COLO668 (cell line): ENCODE measurements around the gene SLC37A3.
"Not testable (repeated sequence)": the region's sequence is repeated elsewhere in the genome, so short reads cannot be mapped to it uniquely, and the experiment has no call there.

ENCODE experiments used
- DNase-seq: peaks from one replicate; lab custom pipeline; 2025; ENCODE audit not compliant: unreplicated experiment; lab: John Stamatoyannopoulos, UW

Gene SLC37A3

DNA sequence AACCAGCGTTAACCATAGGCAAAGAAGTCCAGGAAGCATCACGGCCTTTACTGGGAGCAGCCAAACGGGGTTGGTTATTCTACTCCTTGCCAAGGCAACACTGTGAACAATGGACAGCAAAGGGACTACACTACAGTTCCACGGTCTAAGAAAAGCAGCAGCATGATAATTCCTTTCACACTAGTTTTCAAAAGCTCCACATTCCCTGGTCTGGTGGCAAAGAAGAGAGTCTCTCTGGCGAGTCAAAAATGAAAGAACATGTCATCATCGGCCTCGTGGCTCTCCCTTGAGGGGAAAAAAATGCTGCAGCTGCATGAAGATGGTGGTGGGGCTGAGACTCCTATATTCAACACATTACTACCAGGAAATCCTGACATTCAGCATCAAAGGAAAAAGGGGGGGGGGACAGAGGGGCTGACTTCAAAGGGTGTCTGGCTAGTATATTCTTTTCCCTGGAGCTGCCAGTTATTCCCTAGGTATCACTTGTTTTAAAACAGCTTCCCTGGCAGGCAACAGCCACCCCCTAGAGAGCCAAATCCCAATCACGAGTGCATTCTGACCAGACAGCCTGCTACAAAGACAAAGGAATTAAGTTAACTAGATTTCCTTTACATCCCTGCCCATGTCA is 49.1 kb downstream of the SLC37A3 start:
- DNase-seq: no peak

GRCh38 chr7:140348161-140348849 is 50.0 kb downstream of the SLC37A3 start:
- no peak for DNase-seq

GRCh38 chr7:140347218-140347617 is 51.1 kb downstream of the SLC37A3 start:
- DNase-seq: no peak

DNA sequence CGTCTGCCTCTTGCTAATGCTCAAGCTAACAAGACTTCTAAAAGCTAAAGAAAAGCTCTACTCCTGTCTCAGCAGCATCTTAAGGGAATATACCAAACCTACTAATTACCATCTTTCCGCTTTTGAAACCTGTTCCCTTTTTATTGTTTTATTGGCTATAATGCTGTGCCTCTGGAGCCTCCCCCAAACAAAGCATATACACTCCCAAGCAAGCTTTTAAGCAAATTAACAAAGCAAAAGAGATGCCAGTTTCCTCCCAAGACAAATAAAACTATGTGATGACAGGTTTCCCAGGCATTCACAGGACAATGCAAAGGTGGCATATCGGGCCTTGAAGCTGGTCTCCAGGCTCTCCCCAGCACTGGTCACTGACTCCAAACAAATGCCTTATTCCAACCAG is 52.9 kb downstream of the SLC37A3 start:
- DNase-seq: no peak

- DNase-seq: peak; percentile 21
Observed at GRCh38 chr7:140342727-140343514, 55.4 kb downstream of the SLC37A3 start.

DNA sequence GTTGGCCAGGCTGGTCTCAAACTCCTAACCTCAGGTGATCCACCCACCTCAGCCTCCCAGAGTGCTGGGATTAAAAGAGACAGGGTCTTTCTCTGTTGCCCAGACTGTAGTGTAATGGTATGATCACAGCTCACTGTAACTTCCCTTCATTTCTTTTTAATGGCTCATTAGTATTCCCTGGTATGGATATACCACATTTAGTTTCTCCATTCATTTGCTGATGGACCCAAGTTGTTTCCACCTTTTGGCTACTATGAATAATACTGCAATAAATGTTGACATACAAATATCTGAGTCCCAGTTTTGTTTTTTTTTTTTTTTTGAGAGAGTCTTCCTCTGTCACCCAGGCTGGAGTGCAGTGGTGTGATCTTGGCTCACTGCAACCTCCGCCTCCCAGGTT is 59.4 kb downstream of the SLC37A3 start:
- not testable (repeated sequence) for DNase-seq

DNA sequence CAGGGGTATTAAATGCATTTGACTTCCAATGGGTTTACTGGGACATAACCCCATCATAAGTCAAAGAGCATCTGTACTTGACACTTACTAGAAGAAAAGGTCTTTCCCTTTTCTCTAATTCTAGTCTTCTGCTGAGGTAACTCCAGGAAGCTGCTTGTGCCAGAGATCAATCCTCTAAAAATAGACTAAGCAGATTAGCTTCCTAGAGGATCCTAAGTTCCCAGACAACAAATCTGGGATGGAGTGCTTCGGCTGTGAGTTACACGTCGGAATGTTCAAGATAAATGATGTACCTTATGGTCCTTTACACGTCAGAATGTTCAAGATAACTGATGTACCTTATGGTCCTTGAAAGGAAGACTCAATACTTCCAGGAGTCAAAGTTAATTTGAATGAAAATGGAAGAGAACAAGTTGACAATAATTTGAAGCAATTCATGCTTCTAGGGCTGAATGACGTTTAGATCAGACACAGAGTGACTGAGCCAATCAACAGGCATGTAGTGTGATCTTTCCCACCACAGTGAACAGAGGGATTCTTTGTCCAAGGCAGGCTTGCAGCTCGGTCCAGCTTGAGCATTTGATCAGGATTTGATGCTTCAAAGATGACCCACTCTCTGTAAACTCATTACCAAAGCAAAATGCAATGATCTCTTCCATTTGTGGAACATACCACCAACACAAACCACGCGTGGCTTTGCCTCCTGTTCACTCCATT is 63.8 kb downstream of the SLC37A3 start:
- no peak for DNase-seq

DNA sequence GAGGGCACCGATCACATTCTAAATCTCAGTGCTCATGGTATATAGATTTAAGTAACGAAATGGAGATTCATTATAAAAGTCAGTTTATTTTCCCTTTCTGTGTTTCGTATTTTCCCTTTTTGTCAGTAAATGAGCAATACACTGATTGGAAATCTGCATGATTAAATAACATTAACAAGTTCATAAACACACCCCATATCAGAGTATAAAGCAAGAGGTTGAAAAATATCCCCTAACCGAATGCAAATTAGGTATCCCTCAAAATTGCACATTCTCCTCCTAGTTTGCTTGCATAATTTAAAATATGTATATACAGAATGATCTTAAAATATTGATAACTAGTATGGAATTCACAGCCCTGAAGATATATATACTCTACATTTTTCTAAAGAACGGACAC is 64.6 kb downstream of the SLC37A3 start:
- no peak for DNase-seq

GRCh38 chr7:140333223-140333622 is 65.1 kb downstream of the SLC37A3 start:
- no peak for DNase-seq

DNA sequence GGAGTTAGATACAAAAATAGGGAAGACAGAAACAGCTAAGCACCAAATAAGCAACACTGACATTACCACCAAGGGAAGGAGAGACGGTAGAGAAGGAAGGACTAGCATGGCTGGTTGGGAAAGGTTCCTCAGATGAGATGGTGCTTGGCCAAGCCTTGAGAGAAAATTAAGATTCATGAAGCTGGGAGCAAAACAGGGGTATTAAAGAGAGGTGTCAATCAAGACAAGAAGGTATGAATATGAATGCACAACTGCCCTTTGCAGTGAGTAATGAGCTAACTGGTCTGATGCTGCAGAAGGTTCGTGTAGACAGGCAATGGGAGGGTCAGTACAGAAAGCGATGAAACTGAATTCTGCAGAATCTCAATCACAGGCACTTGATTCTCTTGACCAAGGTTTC is 67.7 kb downstream of the SLC37A3 start:
- DNase-seq: no peak

DNA sequence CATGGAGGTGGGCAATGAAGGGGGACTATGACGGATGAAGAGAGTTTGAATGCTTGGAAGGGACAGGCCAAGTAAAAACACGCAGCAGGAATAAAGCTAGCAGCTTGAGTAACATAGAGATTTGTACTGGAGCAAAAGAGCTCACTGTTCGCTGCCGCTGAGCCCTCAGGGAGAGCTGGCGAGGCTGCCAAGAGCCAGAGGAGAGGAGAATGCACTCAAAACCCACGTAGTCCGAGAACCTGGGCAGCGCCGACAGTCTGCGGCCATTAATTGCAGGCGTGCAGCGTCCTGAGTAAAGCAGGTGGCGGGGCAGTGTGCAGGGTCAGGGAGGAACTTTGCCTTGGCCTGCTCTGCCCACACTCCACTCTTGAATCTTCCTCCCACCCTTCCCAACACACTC is 68.2 kb downstream of the SLC37A3 start:
- DNase-seq: no peak

- DNase-seq: no peak
Observed at GRCh38 chr7:140327261-140327661, 71.1 kb downstream of the SLC37A3 start.

- peak; percentile 50 for DNase-seq
Observed at GRCh38 chr7:140326116-140326928, 72.0 kb downstream of the SLC37A3 start.

DNA sequence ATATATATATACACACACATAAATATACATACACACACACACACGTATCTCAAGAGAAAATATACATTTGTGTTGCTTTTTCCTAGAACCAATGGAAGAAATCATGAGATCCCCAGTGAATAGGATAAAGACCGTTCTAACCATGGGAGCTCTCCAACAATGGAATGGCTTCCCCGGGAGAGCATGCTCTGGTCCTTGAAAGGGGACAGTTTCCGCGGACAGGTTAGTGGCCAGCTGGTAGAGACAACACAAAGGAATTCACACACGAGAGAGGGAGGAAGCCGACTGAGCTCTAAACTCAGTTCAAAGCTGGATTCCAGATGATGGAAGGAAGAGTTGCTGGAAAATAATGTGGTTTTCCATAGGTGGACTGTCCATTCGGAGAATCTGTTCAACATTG is 72.7 kb downstream of the SLC37A3 start:
- DNase-seq: no peak

DNA sequence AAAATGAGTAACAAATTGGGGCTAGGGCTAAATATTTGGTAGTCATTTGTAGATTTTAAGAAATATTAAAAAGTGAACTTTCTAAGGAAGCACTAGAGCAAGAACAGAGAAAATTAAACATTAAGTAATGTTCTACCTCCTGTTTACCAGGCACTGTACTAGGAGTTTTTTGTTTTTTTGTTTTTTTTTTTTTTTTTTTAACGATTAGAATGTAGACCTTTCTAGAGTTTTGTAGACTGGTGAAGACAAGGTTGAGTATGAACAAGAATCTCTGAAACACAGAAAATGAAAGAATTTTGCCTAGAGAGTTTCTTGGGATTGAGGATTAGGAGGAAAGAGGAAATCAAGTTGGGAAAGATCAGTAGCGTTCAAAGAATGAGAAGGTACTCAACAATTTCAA is 73.6 kb downstream of the SLC37A3 start:
- no peak for DNase-seq

DNA sequence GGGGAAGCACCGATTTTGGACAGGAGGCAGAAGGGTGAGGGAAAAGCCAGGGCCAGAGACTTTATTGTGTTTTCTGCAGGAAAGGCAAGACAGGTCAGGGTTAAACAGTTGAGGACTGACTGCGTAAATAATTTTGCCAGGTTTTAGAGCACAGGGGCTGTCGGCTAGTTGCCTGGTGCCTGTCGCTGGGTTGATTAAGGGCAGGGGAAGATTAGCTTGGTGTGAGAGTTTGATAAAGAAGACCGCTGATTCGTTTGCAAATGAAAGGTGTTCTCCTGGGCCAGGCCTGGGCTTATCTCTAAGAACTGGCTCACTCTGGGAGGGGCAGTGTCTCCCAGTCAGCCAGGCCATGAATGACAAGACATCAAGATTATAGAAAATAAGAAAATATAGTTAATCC is 75.6 kb downstream of the SLC37A3 start:
- DNase-seq: no peak

DNA sequence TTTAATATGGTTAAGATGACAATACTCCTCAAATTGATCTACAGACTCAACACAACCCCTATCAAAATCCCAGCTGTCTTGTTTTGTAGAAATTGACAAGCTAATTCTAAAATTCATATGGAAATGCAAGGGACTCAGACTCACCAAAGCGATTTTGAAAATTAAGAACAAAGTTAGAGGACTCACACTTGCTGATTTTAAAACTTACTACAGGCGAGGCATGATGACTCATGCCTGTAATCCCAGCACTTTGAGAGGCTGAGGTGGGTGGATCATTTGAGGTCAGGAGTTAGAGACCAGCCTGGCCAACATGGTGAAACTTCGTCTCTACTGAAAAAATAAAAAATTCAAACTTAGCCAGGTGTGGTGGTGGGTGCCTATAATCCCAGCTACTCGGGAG is 78.3 kb downstream of the SLC37A3 start:
- not testable (repeated sequence) for DNase-seq

DNA sequence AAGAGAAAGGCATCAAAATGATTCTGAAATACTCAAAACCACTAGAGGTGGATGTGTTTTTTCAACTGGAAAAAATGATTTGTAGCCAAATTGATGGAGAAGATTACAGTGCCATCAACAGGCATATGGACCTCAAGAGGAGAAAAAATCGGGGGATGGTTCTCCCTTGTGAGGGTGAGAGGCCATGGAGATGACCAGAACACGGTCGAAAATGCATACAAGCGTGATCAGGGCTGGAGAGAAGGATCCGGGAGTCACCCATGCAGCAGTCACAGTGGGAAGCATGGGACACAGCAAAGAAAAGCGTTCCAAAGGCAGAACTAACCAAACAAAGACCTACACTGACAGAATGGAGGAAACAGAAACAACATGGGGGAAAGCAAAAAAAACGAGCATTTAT is 80.3 kb downstream of the SLC37A3 start:
- no peak for DNase-seq

DNA sequence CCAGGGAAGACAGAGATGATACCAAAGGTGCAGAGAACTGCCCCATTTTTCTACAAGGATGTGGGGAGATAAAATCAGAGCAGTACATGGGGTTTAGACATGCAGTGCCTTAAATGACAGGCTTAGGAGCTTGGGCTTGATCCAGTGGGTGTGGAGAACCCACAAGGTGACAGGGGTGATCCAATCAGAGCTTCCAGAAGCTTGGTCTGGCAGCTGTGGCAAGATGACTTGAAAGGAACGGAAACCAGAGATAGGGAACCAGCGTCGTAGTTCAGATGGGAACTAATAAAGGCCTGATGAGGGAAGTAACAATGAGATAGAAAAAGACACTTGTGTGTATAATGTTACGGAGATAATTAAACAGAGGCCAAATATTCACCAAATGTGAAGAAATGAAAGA is 80.7 kb downstream of the SLC37A3 start:
- DNase-seq: no peak

GRCh38 chr7:140316165-140316661 is 82.1 kb downstream of the SLC37A3 start:
- no peak for DNase-seq
